Upper lobe of left lung (tissue), 4 donors: ENCODE measurements around the gene RFWD3.

Source experiments
- EP300 ChIP-seq, 4 donors: sonication (generic); formaldehyde crosslinking; IDR thresholded peaks; one replicate each; pipeline ENCODE4 v1.5.1; 2017; ENCODE audit warnings: antibody characterized with exemption in 4 of 4, control low read depth in 2 of 4
- TF ChIP-seq, protein P1 (sequence below), 6 experiments: fragments of 450-650 bp in 4 of 6; fragments of 200-600 bp in 2 of 6; sonication (generic) in 2 of 6; IDR thresholded peaks; one replicate each; pipeline ENCODE4 v1.5.1; 2016 to 2019; ENCODE audit warnings: antibody characterized with exemption in 6 of 6

DNA sequence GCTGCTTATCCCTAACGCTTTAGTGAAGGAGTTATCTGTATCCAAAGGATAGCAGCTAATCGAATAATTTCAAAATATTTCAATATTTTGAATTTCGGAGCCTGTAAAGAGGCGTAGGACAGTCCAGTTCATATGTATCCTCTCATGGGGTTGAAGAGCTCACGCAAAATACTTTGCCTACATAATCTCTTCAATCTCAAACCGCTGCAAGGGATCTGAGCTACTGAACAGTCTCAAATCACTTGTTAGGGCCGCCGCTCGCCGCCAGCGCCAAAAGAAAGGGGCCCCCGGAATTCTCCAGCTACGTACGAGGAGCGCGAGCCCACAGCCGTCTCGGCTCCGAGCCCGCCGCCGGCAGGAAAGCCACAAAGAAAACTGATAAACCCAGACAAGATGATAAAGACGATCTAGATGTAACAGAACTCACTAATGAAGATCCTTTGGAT, 601 bp upstream of the RFWD3 start:
- no peak for TF ChIP-seq EP300 (IDR thresholded peaks at IDR 0.05)
- TF ChIP-seq, protein P1, sequence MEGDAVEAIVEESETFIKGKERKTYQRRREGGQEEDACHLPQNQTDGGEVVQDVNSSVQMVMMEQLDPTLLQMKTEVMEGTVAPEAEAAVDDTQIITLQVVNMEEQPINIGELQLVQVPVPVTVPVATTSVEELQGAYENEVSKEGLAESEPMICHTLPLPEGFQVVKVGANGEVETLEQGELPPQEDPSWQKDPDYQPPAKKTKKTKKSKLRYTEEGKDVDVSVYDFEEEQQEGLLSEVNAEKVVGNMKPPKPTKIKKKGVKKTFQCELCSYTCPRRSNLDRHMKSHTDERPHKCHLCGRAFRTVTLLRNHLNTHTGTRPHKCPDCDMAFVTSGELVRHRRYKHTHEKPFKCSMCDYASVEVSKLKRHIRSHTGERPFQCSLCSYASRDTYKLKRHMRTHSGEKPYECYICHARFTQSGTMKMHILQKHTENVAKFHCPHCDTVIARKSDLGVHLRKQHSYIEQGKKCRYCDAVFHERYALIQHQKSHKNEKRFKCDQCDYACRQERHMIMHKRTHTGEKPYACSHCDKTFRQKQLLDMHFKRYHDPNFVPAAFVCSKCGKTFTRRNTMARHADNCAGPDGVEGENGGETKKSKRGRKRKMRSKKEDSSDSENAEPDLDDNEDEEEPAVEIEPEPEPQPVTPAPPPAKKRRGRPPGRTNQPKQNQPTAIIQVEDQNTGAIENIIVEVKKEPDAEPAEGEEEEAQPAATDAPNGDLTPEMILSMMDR (IDR thresholded peaks at IDR 0.05): no peak
